H1 (cell line): ENCODE measurements around the gene HMHB1. TPM values are rescaled to one million over a fixed set of nuclear protein-coding genes. Genes with fewer than 3 reads are reported as not detected.

Experiments
- CTCF ChIA-PET: fragments of 300-600 bp; sonication (Branson Sonifier 250); formaldehyde crosslinking; loops from one replicate; lab custom pipeline; 2021; ENCODE audit not compliant: partially characterized antibody; lab: Charles Lee
- POLR2A ChIA-PET: fragments of 300-600 bp; sonication (Branson Sonifier 250); formaldehyde crosslinking; loops from one replicate; lab custom pipeline; 2021; ENCODE audit warnings: inconsistent platforms; ENCODE audit not compliant: partially characterized antibody; lab: Charles Lee
- DNase-seq, 2 experiments: peaks; one replicate each; pipeline versions ENCODE4 v3.0.0 to v3.0.0-alpha.2; 2010 to 2022; ENCODE audit warnings: low spot score in 2 of 2, low read depth in 1 of 2, mixed read lengths in 1 of 2
- FAIRE-seq: peaks from 2 replicates; lab custom pipeline; 2011; peaks lifted over from hg19 to GRCh38; lab: Jason Lieb, UNC
- H2AFZ ChIP-seq: 2 replicates; pipeline ENCODE4 v1.8.1; 2012; ENCODE audit warnings: low read length, inconsistent platforms
- H2AK5ac ChIP-seq: 2 replicates; pipeline ENCODE4 v1.6.1; 2013; ENCODE audit warnings: low read depth, low read length
- H2BK120ac ChIP-seq: replicated peaks from 2 replicates; pipeline ENCODE3; 2013; ENCODE audit warnings: low read depth, low read length, inconsistent platforms
- H2BK12ac ChIP-seq: 2 replicates; pipeline ENCODE4 v1.6.1; 2013; ENCODE audit warnings: low read depth, low read length
- H2BK15ac ChIP-seq: 2 replicates; pipeline ENCODE4 v1.6.1; 2013; ENCODE audit warnings: low read length
- H2BK20ac ChIP-seq: 2 replicates; pipeline ENCODE4 v1.6.1; 2013; ENCODE audit warnings: low read length
- H2BK5ac ChIP-seq: 2 replicates; pipeline ENCODE4 v1.6.1; 2013; ENCODE audit warnings: low read depth, low read length
- H3K14ac ChIP-seq: 2 replicates; pipeline ENCODE4 v1.6.1; 2013; ENCODE audit warnings: inconsistent platforms; ENCODE audit not compliant: insufficient read length
- H3K18ac ChIP-seq: 2 replicates; pipeline ENCODE4 v1.6.1; 2013; ENCODE audit warnings: low read length; ENCODE audit errors: extremely low read depth
- H3K23ac ChIP-seq: 2 replicates; pipeline ENCODE4 v1.6.1; 2013; ENCODE audit warnings: inconsistent platforms; ENCODE audit not compliant: insufficient read length
- H3K23me2 ChIP-seq: 2 replicates; pipeline ENCODE4 v1.6.1; 2013; ENCODE audit warnings: low read depth, low read length
- H3K27ac ChIP-seq: 2 replicates; pipeline ENCODE4 v1.6.1; 2011; ENCODE audit warnings: low read depth, low read length, inconsistent platforms
- H3K27me3 ChIP-seq, 4 experiments: replicated peaks in 1 of 4; 1 replicate in 1 of 4; 2 replicates in 3 of 4; pipeline versions ENCODE4 v1.6.1 to v1.8.1; 2011 to 2013; ENCODE audit warnings: low read length in 3 of 4, mild to moderate bottlenecking in 3 of 4, inconsistent platforms in 2 of 4, mixed read lengths in 2 of 4, moderate library complexity in 1 of 4; ENCODE audit not compliant: control insufficient read depth in 3 of 4, insufficient read depth in 3 of 4; ENCODE audit errors: extremely low read depth in 1 of 4
- H3K36me3 ChIP-seq, 4 experiments: 2 replicates each; pipeline versions ENCODE4 v1.6.1 to v1.8.1; 2011 to 2013; ENCODE audit warnings: mild to moderate bottlenecking in 4 of 4, low read length in 3 of 4, moderate library complexity in 2 of 4, control low read depth in 1 of 4, inconsistent platforms in 1 of 4; ENCODE audit not compliant: insufficient read depth in 4 of 4, control insufficient read depth in 2 of 4
- H3K4ac ChIP-seq: replicated peaks from 2 replicates; pipeline ENCODE3; 2013; ENCODE audit warnings: low read length, low read depth, mixed read lengths, inconsistent platforms; ENCODE audit not compliant: insufficient read length
- H3K4me1 ChIP-seq, 4 experiments: replicated peaks in 1 of 4; 1 replicate in 1 of 4; 2 replicates in 3 of 4; pipeline versions ENCODE4 v1.6.1 to v1.8.1; 2011 to 2013; ENCODE audit warnings: low read length in 3 of 4, inconsistent platforms in 2 of 4, mixed read lengths in 1 of 4; ENCODE audit not compliant: insufficient read depth in 4 of 4, control insufficient read depth in 3 of 4
- H3K4me2 ChIP-seq, 2 experiments: 2 replicates each; pipeline versions ENCODE4 v1.6.1 to v1.8.1; 2011 to 2013; ENCODE audit warnings: low read depth in 2 of 2, low read length in 2 of 2, control low read depth in 1 of 2, inconsistent platforms in 1 of 2, mild to moderate bottlenecking in 1 of 2; ENCODE audit not compliant: insufficient read depth in 1 of 2
- H3K4me3 ChIP-seq, 4 experiments: fragments of 200-600, 300-600 bp in 1 of 4; sonication (generic), shearing (Covaris generic), sonication (Bioruptor Twin) in 1 of 4; 2 replicates each; pipeline versions ENCODE4 v1.5.1 to v1.8.1; 2011 to 2016; ENCODE audit warnings: low read length in 4 of 4, low read depth in 3 of 4, control low read depth in 2 of 4, inconsistent platforms in 2 of 4, mild to moderate bottlenecking in 2 of 4, mixed read lengths in 1 of 4, moderate library complexity in 1 of 4; ENCODE audit not compliant: insufficient read depth in 2 of 4; ENCODE audit errors: extremely low read depth in 1 of 4
- H3K56ac ChIP-seq: replicated peaks from 2 replicates; pipeline ENCODE3; 2013; ENCODE audit warnings: low read depth, mild to moderate bottlenecking, mixed read lengths, low read length, inconsistent platforms; ENCODE audit not compliant: insufficient read length
- H3K79me1 ChIP-seq: 2 replicates; pipeline ENCODE4 v1.6.1; 2013; ENCODE audit warnings: low read depth, low read length, control low read depth
- H3K79me2 ChIP-seq, 2 experiments: 2 replicates each; pipeline versions ENCODE4 v1.6.1 to v1.8.1; 2012 to 2013; ENCODE audit warnings: low read length in 2 of 2, mild to moderate bottlenecking in 2 of 2, inconsistent platforms in 1 of 2; ENCODE audit not compliant: insufficient read depth in 2 of 2, control insufficient read depth in 1 of 2
- H3K9ac ChIP-seq, 4 experiments: replicated peaks in 1 of 4; 1 replicate in 1 of 4; 2 replicates in 3 of 4; pipeline versions ENCODE4 v1.6.1 to v1.8.1; 2011 to 2013; ENCODE audit warnings: low read depth in 3 of 4, low read length in 3 of 4, control low read depth in 2 of 4, mild to moderate bottlenecking in 2 of 4, moderate library complexity in 2 of 4, inconsistent platforms in 1 of 4; ENCODE audit errors: extremely low read depth in 1 of 4
- H3K9me3 ChIP-seq, 2 experiments: 2 replicates each; pipeline versions ENCODE4 v1.6.1 to v1.8.1; 2012 to 2013; ENCODE audit warnings: mild to moderate bottlenecking in 2 of 2, moderate library complexity in 2 of 2, control low read depth in 1 of 2, inconsistent platforms in 1 of 2, low read depth in 1 of 2, low read length in 1 of 2, mixed read lengths in 1 of 2; ENCODE audit not compliant: insufficient read depth in 2 of 2
- H4K20me1 ChIP-seq, 2 experiments: replicated peaks in 1 of 2; 2 replicates each; pipeline versions ENCODE3 to v1.8.1; 2011 to 2013; ENCODE audit warnings: inconsistent platforms in 2 of 2, low read length in 2 of 2, mild to moderate bottlenecking in 1 of 2; ENCODE audit not compliant: insufficient read depth in 2 of 2, control insufficient read depth in 1 of 2
- H4K5ac ChIP-seq: 2 replicates; pipeline ENCODE4 v1.6.1; 2013; ENCODE audit warnings: low read length, low read depth, mixed read lengths, inconsistent platforms; ENCODE audit not compliant: insufficient read length
- H4K8ac ChIP-seq: 2 replicates; pipeline ENCODE4 v1.8.0; 2013; ENCODE audit warnings: mild to moderate bottlenecking, moderate library complexity, low read length, inconsistent platforms; ENCODE audit not compliant: insufficient read depth; ENCODE audit errors: extremely low read depth
- H4K91ac ChIP-seq: replicated peaks from 2 replicates; pipeline ENCODE3; 2013; ENCODE audit warnings: low read length, mixed read lengths, inconsistent platforms; ENCODE audit not compliant: insufficient read length
- CEBPB ChIP-seq: IDR thresholded peaks from 2 replicates; pipeline ENCODE4 v1.6.1; 2012; ENCODE audit warnings: low read depth, low read length
- CREB1 ChIP-seq: IDR thresholded peaks from 2 replicates; pipeline ENCODE4 v1.6.1; 2012; ENCODE audit warnings: inconsistent platforms
- E2F6 ChIP-seq: IDR thresholded peaks from 2 replicates; pipeline ENCODE4 v1.6.1; 2012; ENCODE audit warnings: inconsistent platforms
- HDAC6 ChIP-seq: IDR thresholded peaks from one replicate; pipeline ENCODE4 v1.7.1; 2012; ENCODE audit warnings: low read depth, mild to moderate bottlenecking, inconsistent platforms, low read length, moderate library complexity
- JUN ChIP-seq: IDR thresholded peaks from 2 replicates; pipeline ENCODE4 v1.6.1; 2011; ENCODE audit warnings: low read depth, mild to moderate bottlenecking, improper control_type of control experiment, low read length
- PHF8 ChIP-seq: fragments of 200-600 bp; sonication (generic); conservative IDR thresholded peaks from 2 replicates; pipeline ENCODE4 v1.7.1; 2012; ENCODE audit warnings: low read depth, mild to moderate bottlenecking, inconsistent platforms, low read length, moderate library complexity
- SP1 ChIP-seq: IDR thresholded peaks from 2 replicates; pipeline ENCODE4 v1.6.1; 2011; ENCODE audit warnings: low read depth, low read length
- SP4 ChIP-seq: IDR thresholded peaks from 2 replicates; pipeline ENCODE4 v1.6.1; 2012; ENCODE audit warnings: low read length, inconsistent platforms
- WGBS, 2 experiments: shearing (Covaris generic) in 1 of 2; methylation state at CpG; one replicate each; pipeline versions ENCODE4 v1.1.6 to v1.1.7; 2013 to 2015; ENCODE audit warnings: low lambda C conversion rate in 2 of 2, mixed read lengths in 2 of 2, inconsistent platforms in 1 of 2, low coverage in 1 of 2, missing lambda C conversion rate in 1 of 2; ENCODE audit not compliant: insufficient replicate concordance in 2 of 2, insufficient coverage in 1 of 2, insufficient read length in 1 of 2; ENCODE audit errors: extremely low coverage in 1 of 2, missing lambda C conversion rate in 1 of 2; 5-methylcytosine and 5-hydroxymethylcytosine counted together
- polyA plus RNA-seq, 7 experiments: library from polyadenylated mRNA; depleted of rRNA in 3 of 7; stranded (reverse) in 5 of 7; unstranded in 2 of 7; fragments of >200 nt in 5 of 7; fragments of 200-250 nt in 2 of 7; gene quantifications; 1 replicate in 5 of 7; 2 replicates in 1 of 7; 4 replicates in 1 of 7; pipeline versions ENCODE4 v1.2.1 to v1.2.3, GENCODE V29; 2011 to 2013; ENCODE audit warnings: missing spikeins in 2 of 7, mixed read lengths in 2 of 7
- total RNA-seq: library from RNA; stranded (reverse); fragmentation: NEBNext Ultra II Directional; extraction: Animal tissue kit (Norgen Biotek cat#: 25700); gene quantifications from 2 replicates; pipeline ENCODE4 v1.2.1, GENCODE V29; 2021

Gene HMHB1
- total and polyA plus RNA-seq, 2 of the 8 experiments (the other 6 are each of a cell fraction or from before 2014, with no cell fraction given): not detected

GRCh38 chr5:143865426-143866025 is 53.6 kb downstream of the HMHB1 start:
- no peaks in the 10 kb centered on the region for H3K9me3 ChIP-seq
- no peak overlapping the region for H3K4ac ChIP-seq
- no peak overlapping the region for H3K23ac ChIP-seq
- no peak overlapping the region for H2BK15ac ChIP-seq
- 83% methylated on average over 8 of the region's 8 CpGs; no CpG with 5 or more reads in 1 of the 2 experiments for WGBS, 2 experiments
- FAIRE-seq: no peak
- H2BK5ac ChIP-seq: no peak overlapping the region
- H2BK12ac ChIP-seq: no peak overlapping the region
- ChIA-PET POLR2A (no interaction called here), CTCF (interaction anchor here (0.9 to 1.2 kb wide), 2 partner anchors 103 to 277 kb away, joined by 3 read pairs; no protein-coding TSS in a partner anchor)
- H2BK20ac ChIP-seq: no peak overlapping the region
- H3K14ac ChIP-seq: no peak overlapping the region
- H3K56ac ChIP-seq: no peak overlapping the region
- no peak overlapping the region for H2AFZ ChIP-seq
- no peak overlapping the region for H4K91ac ChIP-seq
- H2BK120ac ChIP-seq: no peak overlapping the region
- H3K27me3 ChIP-seq: no peaks in the 10 kb centered on the region
- no peaks in the 10 kb centered on the region for H3K79me2 ChIP-seq
- no peaks in the 10 kb centered on the region; a peak in 1 of 7 replicates for H3K4me1 ChIP-seq
- no peak overlapping the region for H3K4me3 ChIP-seq
- no peak overlapping the region for H4K5ac ChIP-seq
- H3K23me2 ChIP-seq: no peaks in the 10 kb centered on the region
- no peak overlapping the region for H3K4me2 ChIP-seq
- no peak overlapping the region for H3K18ac ChIP-seq
- no peaks in the 10 kb centered on the region for H3K36me3 ChIP-seq
- H3K27ac ChIP-seq: no peak overlapping the region
- no peaks in the 10 kb centered on the region for H3K79me1 ChIP-seq
- H2AK5ac ChIP-seq: no peak overlapping the region
- DNase-seq: no peak
- no peaks in the 10 kb centered on the region for H4K20me1 ChIP-seq
- H3K9ac ChIP-seq: no peak overlapping the region
- no peak overlapping the region for H4K8ac ChIP-seq
- TF ChIP-seq HDAC6 (no peak), SP4 (no peak), JUN (no peak), E2F6 (no peak), CEBPB (no peak), CREB1 (no peak), PHF8 (no peak), SP1 (no peak)
